NOMO-1 treated with DMSO at 0.1 percent for 48 hours (cell line): ENCODE data around the gene CCL3.

ENCODE experiments used
- DNase-seq: peaks from one replicate; lab custom pipeline; 2025; ENCODE audit not compliant: unreplicated experiment; lab: John Stamatoyannopoulos, UW

Gene CCL3

DNA sequence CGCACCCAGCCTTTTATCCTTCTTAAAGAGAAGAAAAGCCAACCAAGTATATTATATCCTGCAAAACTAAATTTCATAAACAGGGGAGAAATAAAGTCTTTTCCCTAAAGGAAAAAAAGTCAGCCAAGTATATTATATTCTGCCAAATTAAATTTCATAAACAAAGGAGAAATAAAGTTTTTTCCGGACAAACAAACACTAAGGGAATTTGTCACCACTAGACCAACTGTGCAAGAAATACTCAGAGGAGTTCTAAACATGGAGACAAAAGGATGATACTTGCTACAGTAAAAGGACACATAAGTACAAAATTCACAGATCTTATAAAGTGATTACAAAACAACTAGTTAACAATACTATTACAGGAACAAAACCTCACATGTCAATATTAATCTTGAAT lies 40.3 kb downstream of the CCL3 start:
- DNase-seq = no peak

DNA sequence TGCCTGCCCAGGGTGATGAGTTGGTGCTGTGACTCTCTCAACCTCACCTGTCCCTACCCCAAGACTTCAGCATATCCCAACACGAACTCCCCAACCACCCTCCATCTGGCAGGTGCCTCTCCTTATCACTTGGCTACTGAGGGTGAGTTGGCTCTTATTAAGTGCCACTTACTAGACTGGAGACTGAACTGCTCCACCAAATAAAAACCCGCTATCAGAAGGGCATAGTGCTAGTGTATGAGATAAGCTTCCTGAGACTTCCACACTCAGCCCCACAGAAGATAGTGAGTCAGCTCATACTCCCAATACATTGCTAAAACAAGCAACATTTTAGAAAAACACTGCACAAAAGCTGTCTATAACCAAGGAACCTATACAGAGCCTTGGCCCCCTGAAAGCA lies 41.9 kb downstream of the CCL3 start:
- DNase-seq = no peak
